Sigmoid colon (tissue), 3 donors: ENCODE measurements around the gene TMEM132D.

Experiments
- CTCF ChIP-seq, 4 experiments: fragments of 450-650 bp in 3 of 4; fragments of 200-600 bp in 1 of 4; IDR thresholded peaks; one replicate each; pipeline ENCODE4 v1.5.1; 2016 to 2019; ENCODE audit warnings: antibody characterized with exemption in 4 of 4, mild to moderate bottlenecking in 3 of 4, moderate library complexity in 2 of 4
- POLR2A ChIP-seq, 2 donors: fragments of 450-650 bp; IDR thresholded peaks; one replicate each; pipeline ENCODE4 v1.6.1; 2016; ENCODE audit warnings: antibody characterized with exemption in 2 of 2, mild to moderate bottlenecking in 2 of 2, moderate library complexity in 2 of 2

GRCh38 chr12:129862561-129863175 is 41.2 kb downstream of the TMEM132D start:
- no peak for TF ChIP-seq CTCF (IDR thresholded peaks at IDR 0.05)
- no peak for TF ChIP-seq POLR2A (IDR thresholded peaks at IDR 0.05)
